Neural cell (in vitro differentiated cells): Measurements from ENCODE around the gene TMEM106B. TPM values are rescaled to one million over a fixed set of nuclear protein-coding genes. Genes with fewer than 3 reads are reported as not detected.

Experiments
- H2AFZ ChIP-seq: fragments of 200-600, 300-800 bp; sonication (generic), shearing (Covaris generic); 2 replicates; pipeline ENCODE4 v1.6.0; 2014; ENCODE audit warnings: low read depth, mild to moderate bottlenecking, antibody characterized with exemption, low read length, moderate library complexity
- H3F3A ChIP-seq: fragments of 200-600 bp; shearing (Covaris generic); 2 replicates; pipeline ENCODE4 v1.6.1; 2016; ENCODE audit warnings: mild to moderate bottlenecking, moderate library complexity, mixed read lengths, antibody characterized with exemption, low read length; ENCODE audit not compliant: insufficient read depth, poor library complexity, severe bottlenecking
- H3K27ac ChIP-seq: fragments of 200-600, 300-800 bp; sonication (generic), shearing (Covaris generic); 2 replicates; pipeline ENCODE4 v1.5.1; 2014; ENCODE audit warnings: mild to moderate bottlenecking, low read length, moderate library complexity
- H3K27me3 ChIP-seq: fragments of 300-800, 200-600 bp; sonication (generic), shearing (Covaris generic); 2 replicates; pipeline ENCODE4 v1.6.0; 2014; ENCODE audit warnings: mild to moderate bottlenecking, low read depth, low read length, moderate library complexity; ENCODE audit not compliant: insufficient read depth
- H3K36me3 ChIP-seq: fragments of 300-800, 200-600 bp; sonication (generic), shearing (Covaris generic); 2 replicates; pipeline ENCODE4 v1.5.1; 2014; ENCODE audit warnings: mild to moderate bottlenecking, antibody characterized with exemption, low read length, moderate library complexity; ENCODE audit not compliant: insufficient read depth
- H3K4me2 ChIP-seq: fragments of 300-800, 200-600 bp; sonication (generic), shearing (Covaris generic); 2 replicates; pipeline ENCODE4 v1.6.0; 2014; ENCODE audit warnings: mild to moderate bottlenecking, low read length
- H3K4me3 ChIP-seq: fragments of 300-800, 200-600 bp; sonication (generic), shearing (Covaris generic); 2 replicates; pipeline ENCODE4 v1.5.1; 2014; ENCODE audit warnings: mild to moderate bottlenecking, low read length, moderate library complexity
- H3K79me2 ChIP-seq: fragments of 200-600 bp; shearing (Covaris generic); replicated peaks from 2 replicates; pipeline ENCODE4 v1.6.0; 2014; ENCODE audit warnings: mild to moderate bottlenecking, low read length, moderate library complexity; ENCODE audit not compliant: insufficient read depth
- H3K9ac ChIP-seq: fragments of 300-800, 200-600 bp; sonication (generic), shearing (Covaris generic); 2 replicates; pipeline ENCODE4 v1.6.1; 2016; ENCODE audit warnings: mild to moderate bottlenecking, low read length, mixed read lengths
- H3K9me2 ChIP-seq: fragments of 200-600 bp; shearing (Covaris generic); 2 replicates; pipeline ENCODE4 v1.6.1; 2016; ENCODE audit warnings: mild to moderate bottlenecking, low read length, mixed read lengths; ENCODE audit not compliant: insufficient read depth
- H3K9me3 ChIP-seq: fragments of 200-600, 300-800 bp; sonication (generic), shearing (Covaris generic); 2 replicates; pipeline ENCODE4 v1.6.1; 2016; ENCODE audit warnings: mild to moderate bottlenecking, mixed run types, low read length, moderate library complexity, mixed read lengths
- H4K20me1 ChIP-seq: fragments of 200-600 bp; shearing (Covaris generic); 2 replicates; pipeline ENCODE4 v1.6.1; 2016; ENCODE audit warnings: mild to moderate bottlenecking, mixed run types; ENCODE audit not compliant: insufficient read depth
- CTCF ChIP-seq: fragments of 450-650 bp; IDR thresholded peaks from 2 replicates; pipeline ENCODE4 v1.5.1; 2014; ENCODE audit warnings: antibody characterized with exemption, mild to moderate bottlenecking, moderate library complexity; ENCODE audit not compliant: poor library complexity, severe bottlenecking
- EP300 ChIP-seq: fragments of 450-650 bp; conservative IDR thresholded peaks from 2 replicates; pipeline ENCODE4 v1.6.1; 2014; ENCODE audit warnings: antibody characterized with exemption, mild to moderate bottlenecking, moderate library complexity; ENCODE audit not compliant: poor library complexity, severe bottlenecking
- EZH2 ChIP-seq: fragments of 200-600, 300-800 bp; shearing (Covaris generic), sonication (generic); IDR thresholded peaks from 2 replicates; pipeline ENCODE4 v1.6.1; 2014; ENCODE audit warnings: antibody characterized with exemption, low read length, borderline replicate concordance, mild to moderate bottlenecking; ENCODE audit not compliant: insufficient read depth, poor library complexity, severe bottlenecking
- MXI1 ChIP-seq: fragments of 450-650 bp; conservative IDR thresholded peaks from 2 replicates; pipeline ENCODE4 v1.6.1; 2014; ENCODE audit warnings: antibody characterized with exemption, mild to moderate bottlenecking; ENCODE audit not compliant: poor library complexity, severe bottlenecking
- POLR2AphosphoS5 ChIP-seq: IDR thresholded peaks from 2 replicates; pipeline ENCODE4 v1.6.1; 2012
- RAD21 ChIP-seq: fragments of 450-650 bp; conservative IDR thresholded peaks from 2 replicates; pipeline ENCODE4 v1.6.1; 2014; ENCODE audit warnings: antibody characterized with exemption, mild to moderate bottlenecking, moderate library complexity
- SMC3 ChIP-seq: fragments of 450-650 bp; conservative IDR thresholded peaks from 2 replicates; pipeline ENCODE4 v1.6.1; 2014; ENCODE audit warnings: antibody characterized with exemption, mild to moderate bottlenecking, moderate library complexity; ENCODE audit not compliant: poor library complexity
- TAF1 ChIP-seq: IDR thresholded peaks from 2 replicates; pipeline ENCODE4 v1.6.1; 2012; ENCODE audit warnings: low read depth
- polyA plus RNA-seq: library from polyadenylated mRNA; depleted of rRNA; stranded (reverse); fragments of >200 nt; gene quantifications from 2 replicates; pipeline ENCODE4 v1.2.3, GENCODE V29; 2014
- TF ChIP-seq, protein P1 (sequence below): IDR thresholded peaks from 2 replicates; pipeline ENCODE4 v1.6.1; 2012; ENCODE audit warnings: borderline replicate concordance

Gene TMEM106B
- polyA plus RNA-seq, 1 donor from 2014 or later = 61.4 TPM

GRCh38 chr7:12194426-12194825 lies 16.7 kb upstream of the TMEM106B start:
- H2AFZ ChIP-seq = no peak overlapping the region
- no peaks in the 10 kb centered on the region for H3K79me2 ChIP-seq
- no peak overlapping the region for H3K27ac ChIP-seq
- H3K9me2 ChIP-seq = no peaks in the 10 kb centered on the region
- H3F3A ChIP-seq = no peaks in the 10 kb centered on the region
- no peaks in the 10 kb centered on the region for H4K20me1 ChIP-seq
- no peaks in the 10 kb centered on the region for H3K36me3 ChIP-seq
- no peaks in the 10 kb centered on the region for H3K27me3 ChIP-seq
- no peaks in the 10 kb centered on the region for H3K9me3 ChIP-seq
- no peak overlapping the region for H3K9ac ChIP-seq
- no peak overlapping the region for H3K4me2 ChIP-seq
- no peak for TF ChIP-seq MXI1
- no peak overlapping the region for H3K4me3 ChIP-seq

GRCh38 chr7:12196386-12196785 lies 14.7 kb upstream of the TMEM106B start:
- Histone ChIP-seq H3F3A (no peaks in the 10 kb centered on the region), H3K27ac (no peak overlapping the region), H3K36me3 (no peaks in the 10 kb centered on the region), H3K79me2 (no peaks in the 10 kb centered on the region), H3K9ac (no peak overlapping the region), H3K9me2 (no peaks in the 10 kb centered on the region), H4K20me1 (no peaks in the 10 kb centered on the region), H3K4me2 (no peak overlapping the region), H3K4me3 (no peak overlapping the region), H3K27me3 (no peaks in the 10 kb centered on the region), H3K9me3 (no peaks in the 10 kb centered on the region), H2AFZ (no peak overlapping the region)
- no peak for TF ChIP-seq RAD21
- TF ChIP-seq SMC3 = no peak
- TF ChIP-seq MXI1 = no peak

GRCh38 chr7:12199363-12199762 lies 11.7 kb upstream of the TMEM106B start:
- Histone ChIP-seq H3K27ac (no peak overlapping the region), H3K36me3 (no peaks in the 10 kb centered on the region), H3K27me3 (no peaks in the 10 kb centered on the region), H3K9me3 (no peaks in the 10 kb centered on the region), H2AFZ (no peak overlapping the region), H3F3A (no peaks in the 10 kb centered on the region), H4K20me1 (no peaks in the 10 kb centered on the region), H3K9ac (no peak overlapping the region), H3K9me2 (no peaks in the 10 kb centered on the region), H3K4me3 (no peak overlapping the region), H3K4me2 (no peak overlapping the region), H3K79me2 (no peaks in the 10 kb centered on the region)
- no peak for TF ChIP-seq RAD21
- no peak for TF ChIP-seq EP300
- no peak for TF ChIP-seq CTCF
- no peak for TF ChIP-seq TAF1
- no peak for TF ChIP-seq MXI1
- no peak for TF ChIP-seq EZH2
- TF ChIP-seq, protein P1, sequence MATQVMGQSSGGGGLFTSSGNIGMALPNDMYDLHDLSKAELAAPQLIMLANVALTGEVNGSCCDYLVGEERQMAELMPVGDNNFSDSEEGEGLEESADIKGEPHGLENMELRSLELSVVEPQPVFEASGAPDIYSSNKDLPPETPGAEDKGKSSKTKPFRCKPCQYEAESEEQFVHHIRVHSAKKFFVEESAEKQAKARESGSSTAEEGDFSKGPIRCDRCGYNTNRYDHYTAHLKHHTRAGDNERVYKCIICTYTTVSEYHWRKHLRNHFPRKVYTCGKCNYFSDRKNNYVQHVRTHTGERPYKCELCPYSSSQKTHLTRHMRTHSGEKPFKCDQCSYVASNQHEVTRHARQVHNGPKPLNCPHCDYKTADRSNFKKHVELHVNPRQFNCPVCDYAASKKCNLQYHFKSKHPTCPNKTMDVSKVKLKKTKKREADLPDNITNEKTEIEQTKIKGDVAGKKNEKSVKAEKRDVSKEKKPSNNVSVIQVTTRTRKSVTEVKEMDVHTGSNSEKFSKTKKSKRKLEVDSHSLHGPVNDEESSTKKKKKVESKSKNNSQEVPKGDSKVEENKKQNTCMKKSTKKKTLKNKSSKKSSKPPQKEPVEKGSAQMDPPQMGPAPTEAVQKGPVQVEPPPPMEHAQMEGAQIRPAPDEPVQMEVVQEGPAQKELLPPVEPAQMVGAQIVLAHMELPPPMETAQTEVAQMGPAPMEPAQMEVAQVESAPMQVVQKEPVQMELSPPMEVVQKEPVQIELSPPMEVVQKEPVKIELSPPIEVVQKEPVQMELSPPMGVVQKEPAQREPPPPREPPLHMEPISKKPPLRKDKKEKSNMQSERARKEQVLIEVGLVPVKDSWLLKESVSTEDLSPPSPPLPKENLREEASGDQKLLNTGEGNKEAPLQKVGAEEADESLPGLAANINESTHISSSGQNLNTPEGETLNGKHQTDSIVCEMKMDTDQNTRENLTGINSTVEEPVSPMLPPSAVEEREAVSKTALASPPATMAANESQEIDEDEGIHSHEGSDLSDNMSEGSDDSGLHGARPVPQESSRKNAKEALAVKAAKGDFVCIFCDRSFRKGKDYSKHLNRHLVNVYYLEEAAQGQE = no peak
- TF ChIP-seq SMC3 = no peak
- TF ChIP-seq POLR2AphosphoS5 = no peak
